Caco-2 (cell line): Measurements from ENCODE around the gene ERFL. TPM values are rescaled to one million over a fixed set of nuclear protein-coding genes. Genes with fewer than 3 reads are reported as not detected.

Experiments used
- BruUV-seq: library from RNA; stranded (reverse); fragments of 400-500 nt; replicated peaks from 2 replicates; lab custom pipeline; 2021; lab: Mats Ljungman, UMichigan
- CTCF ChIA-PET: fragments of 300-600 bp; sonication (Branson Sonifier 250); formaldehyde crosslinking; loops from one replicate; lab custom pipeline; 2022; ENCODE audit warnings: antibody characterized with exemption; lab: Charles Lee
- POLR2A ChIA-PET: fragments of 300-600 bp; sonication (Branson Sonifier 250); formaldehyde crosslinking; loops from one replicate; lab custom pipeline; 2022; ENCODE audit warnings: antibody characterized with exemption; lab: Charles Lee
- DNase-seq, 2 experiments: peaks; one replicate each; pipeline versions ENCODE4 v3.0.0 to v3.0.0-alpha.2; 2020 to 2022
- H3K27me3 ChIP-seq: replicated peaks from 2 replicates; pipeline ENCODE4 v1.6.0; 2011; ENCODE audit warnings: low read length; ENCODE audit not compliant: control insufficient read depth, insufficient read depth
- H3K36me3 ChIP-seq: 2 replicates; pipeline ENCODE4 v1.5.1; 2011; ENCODE audit warnings: low read length; ENCODE audit not compliant: control insufficient read depth, insufficient read depth
- H3K4me1 ChIP-seq: fragments of 250-450 bp; sonication (Bioruptor Pico); 2 replicates; pipeline ENCODE4 v1.5.1; 2020; ENCODE audit warnings: mild to moderate bottlenecking
- H3K4me3 ChIP-seq: 2 replicates; pipeline ENCODE4 v1.5.1; 2011; ENCODE audit warnings: low read depth, mild to moderate bottlenecking, control low read depth, low read length
- H3K9me3 ChIP-seq: fragments of 250-450 bp; sonication (Bioruptor Pico); 2 replicates; pipeline ENCODE4 v1.5.1; 2020; ENCODE audit warnings: mild to moderate bottlenecking, moderate library complexity
- H3K27ac Mint-ChIP-seq: one replicate; pipeline ENCODE4 v1.8.0; 2022; ENCODE audit warnings: mixed read lengths; ENCODE audit not compliant: unreplicated experiment
- H3K27me3 Mint-ChIP-seq: one replicate; pipeline ENCODE4 v1.8.0; 2022; ENCODE audit warnings: mixed read lengths; ENCODE audit not compliant: insufficient read depth, unreplicated experiment
- H3K36me3 Mint-ChIP-seq: one replicate; pipeline ENCODE4 v1.8.0; 2022; ENCODE audit warnings: mild to moderate bottlenecking, mixed read lengths; ENCODE audit not compliant: insufficient read depth, unreplicated experiment
- H3K4me1 Mint-ChIP-seq: one replicate; pipeline ENCODE4 v1.8.0; 2022; ENCODE audit warnings: low read depth, mixed read lengths; ENCODE audit not compliant: unreplicated experiment
- H3K4me3 Mint-ChIP-seq: one replicate; pipeline ENCODE4 v1.8.0; 2022; ENCODE audit warnings: mild to moderate bottlenecking, moderate library complexity, mixed read lengths; ENCODE audit not compliant: unreplicated experiment
- H3K9me3 Mint-ChIP-seq: one replicate; pipeline ENCODE4 v1.8.0; 2022; ENCODE audit warnings: mixed read lengths; ENCODE audit not compliant: unreplicated experiment
- CTCF ChIP-seq, 2 experiments: fragments of 200-600 bp in 1 of 2; IDR thresholded peaks; 1 replicate in 1 of 2; 2 replicates in 1 of 2; pipeline versions ENCODE4 v1.5.1 to v1.8.0; 2011 to 2022; ENCODE audit warnings: antibody characterized with exemption in 1 of 2, control low read depth in 1 of 2, inconsistent platforms in 1 of 2, low read depth in 1 of 2, low read length in 1 of 2, mild to moderate bottlenecking in 1 of 2, moderate library complexity in 1 of 2; ENCODE audit not compliant: insufficient read depth in 1 of 2, severe bottlenecking in 1 of 2, unreplicated experiment in 1 of 2
- intact Hi-C: fragments of 100-400 bp; cut with micrococcal nuclease; formaldehyde crosslinking; loops from one replicate; pipeline ENCODE4 v1.10.0; 2022; ENCODE audit not compliant: unreplicated experiment
- total RNA-seq: library from RNA; stranded (reverse); gene quantifications from 2 replicates; pipeline ENCODE4 v1.2.3, GENCODE V29; 2022

ERFL gene
- total RNA-seq, 1 experiment from 2014 or later = 0.23 TPM

GRCh38 chr19:41920882-41921576 lies 7.2 kb downstream of the ERFL start:
- H3K4me1 Mint-ChIP-seq = peaks cover 13% of the 10 kb centered on the region
- no peaks in the 10 kb centered on the region for H3K9me3 ChIP-seq
- H3K27me3 ChIP-seq = no peaks in the 10 kb centered on the region; the same call in 1 of the 2 replicates
- H3K4me3 Mint-ChIP-seq = no peak overlapping the region
- ChIA-PET POLR2A (no interaction called here), CTCF (no interaction called here)
- intact Hi-C loops = no loop called here
- H3K27me3 Mint-ChIP-seq = peaks cover 7% of the 10 kb centered on the region
- no peaks in the 10 kb centered on the region for H3K36me3 ChIP-seq
- H3K4me3 ChIP-seq = no peak overlapping the region
- no peaks in the 10 kb centered on the region for H3K36me3 Mint-ChIP-seq
- no peak for TF ChIP-seq CTCF (IDR thresholded peaks at IDR 0.05; ENCODE audit: insufficient read depth in 1 of 2, low read depth in 1 of 2, low read length in 1 of 2, severe bottlenecking in 1 of 2, unreplicated experiment in 1 of 2)
- no peak for DNase-seq
- H3K9me3 Mint-ChIP-seq = no peaks in the 10 kb centered on the region
- no peak overlapping the region for H3K27ac Mint-ChIP-seq
- BruUV-seq = no TSS peak
- no peaks in the 10 kb centered on the region for H3K4me1 ChIP-seq

- H3K27me3 ChIP-seq = no peaks in the 10 kb centered on the region; the same call in 1 of the 2 replicates
- ChIA-PET CTCF (no interaction called here), POLR2A (no interaction called here)
- no TSS peak for BruUV-seq
- Mint-ChIP-seq H3K4me3 (no peak overlapping the region), H3K9me3 (no peaks in the 10 kb centered on the region), H3K4me1 (peaks cover 13% of the 10 kb centered on the region), H3K27ac (no peak overlapping the region), H3K36me3 (no peaks in the 10 kb centered on the region), H3K27me3 (peaks cover 7% of the 10 kb centered on the region)
- no peaks in the 10 kb centered on the region for H3K4me1 ChIP-seq
- H3K36me3 ChIP-seq = no peaks in the 10 kb centered on the region
- no peak for TF ChIP-seq CTCF (IDR thresholded peaks at IDR 0.05; ENCODE audit: insufficient read depth in 1 of 2, low read depth in 1 of 2, low read length in 1 of 2, severe bottlenecking in 1 of 2, unreplicated experiment in 1 of 2)
- intact Hi-C loops = no loop called here
- no peak overlapping the region for H3K4me3 ChIP-seq
- DNase-seq = no peak
- H3K9me3 ChIP-seq = no peaks in the 10 kb centered on the region
Observed at GRCh38 chr19:41919948-41920712, 8.1 kb downstream of the ERFL start.

- no peak for DNase-seq
- CTCF ChIA-PET = no interaction called here
- H3K9me3 ChIP-seq = no peaks in the 10 kb centered on the region
- intact Hi-C loops = no loop called here
- H3K36me3 Mint-ChIP-seq = no peaks in the 10 kb centered on the region
- H3K9me3 Mint-ChIP-seq = no peaks in the 10 kb centered on the region
- H3K36me3 ChIP-seq = no peaks in the 10 kb centered on the region
- POLR2A ChIA-PET = no interaction called here
- H3K27me3 Mint-ChIP-seq = peaks cover 12% of the 10 kb centered on the region
- H3K4me3 Mint-ChIP-seq = no peak overlapping the region
- no peak overlapping the region for H3K27ac Mint-ChIP-seq
- no peaks in the 10 kb centered on the region for H3K27me3 ChIP-seq
- no TSS peak for BruUV-seq
- no peaks in the 10 kb centered on the region for H3K4me1 ChIP-seq
- H3K4me3 ChIP-seq = no peak overlapping the region
- H3K4me1 Mint-ChIP-seq = peaks cover 13% of the 10 kb centered on the region
- no peak for TF ChIP-seq CTCF (IDR thresholded peaks at IDR 0.05; ENCODE audit: insufficient read depth in 1 of 2, low read depth in 1 of 2, low read length in 1 of 2, severe bottlenecking in 1 of 2, unreplicated experiment in 1 of 2)
Observed at GRCh38 chr19:41918653-41919244, 9.5 kb downstream of the ERFL start.
